NCI-H1092 treated with DMSO at 0.1 percent for 48 hours (cell line): ENCODE data around the gene DDX17.

Source experiments
- DNase-seq: peaks from one replicate; lab custom pipeline; 2025; lab: John Stamatoyannopoulos, UW

DDX17 gene

DNA sequence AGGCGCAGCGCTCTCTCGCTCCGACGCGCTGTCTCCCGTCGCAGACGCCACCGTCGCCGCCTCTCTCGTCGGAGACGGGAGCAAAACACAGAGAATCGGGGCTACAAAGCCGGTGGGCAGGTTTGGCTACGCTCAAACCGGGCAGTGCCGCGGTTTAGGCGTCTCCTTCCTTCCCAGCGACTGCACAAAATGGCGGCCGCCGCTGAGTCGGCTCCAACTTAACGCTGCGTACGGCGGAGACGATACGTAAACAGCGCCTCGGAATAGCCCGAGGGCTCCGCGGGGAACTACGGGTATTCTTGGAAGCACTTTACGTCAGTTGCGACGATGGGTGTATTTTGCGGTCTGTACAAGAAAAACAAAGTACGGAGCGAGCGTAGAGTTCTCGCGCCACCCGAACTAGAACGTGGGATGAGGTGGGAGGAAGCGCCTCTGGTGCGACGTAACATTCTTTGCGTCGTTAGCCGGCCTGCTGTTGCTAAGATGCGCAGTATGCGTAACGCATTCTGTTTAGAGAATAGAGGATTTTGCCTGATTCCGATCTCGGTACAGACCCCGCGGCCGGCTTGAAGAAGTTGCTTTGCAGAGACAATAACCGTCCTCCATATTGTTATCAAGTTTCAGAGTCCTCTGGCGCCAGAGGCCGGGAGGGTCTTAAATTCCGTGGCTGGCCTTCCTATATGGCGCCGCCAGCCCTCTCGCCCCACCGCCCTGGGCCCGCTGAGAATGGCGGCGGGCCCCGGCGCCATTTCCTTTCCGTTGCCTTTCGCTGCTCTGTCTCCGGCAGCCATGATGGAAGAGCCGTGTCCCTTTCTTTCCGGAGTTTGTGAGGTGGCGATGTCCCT, at the start of gene DDX17:
Gene DDX17, minus strand, starts transcription at position 194 of the 845 bp plus-strand sequence.
- peak; percentile 98 for DNase-seq

DNA sequence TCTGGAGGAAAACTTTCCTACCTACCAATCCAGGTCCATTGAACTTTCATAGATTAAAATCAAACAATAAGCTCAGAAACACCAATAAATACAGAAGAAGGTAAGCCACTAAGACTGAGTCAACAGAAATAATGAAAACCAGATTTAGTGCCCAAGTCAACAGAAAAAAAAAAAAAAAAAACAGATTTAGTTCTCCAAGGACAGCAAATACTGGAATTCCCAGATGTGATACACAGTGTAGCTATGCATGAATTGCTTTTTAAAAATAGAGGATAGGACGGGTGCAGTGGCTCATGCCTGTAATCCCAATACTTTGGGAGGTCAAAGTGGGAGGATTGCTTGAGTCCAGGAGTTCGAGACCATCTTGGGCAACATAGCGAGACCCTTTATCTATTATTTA, 48.2 kb upstream of the DDX17 start:
- no peak for DNase-seq

DNA sequence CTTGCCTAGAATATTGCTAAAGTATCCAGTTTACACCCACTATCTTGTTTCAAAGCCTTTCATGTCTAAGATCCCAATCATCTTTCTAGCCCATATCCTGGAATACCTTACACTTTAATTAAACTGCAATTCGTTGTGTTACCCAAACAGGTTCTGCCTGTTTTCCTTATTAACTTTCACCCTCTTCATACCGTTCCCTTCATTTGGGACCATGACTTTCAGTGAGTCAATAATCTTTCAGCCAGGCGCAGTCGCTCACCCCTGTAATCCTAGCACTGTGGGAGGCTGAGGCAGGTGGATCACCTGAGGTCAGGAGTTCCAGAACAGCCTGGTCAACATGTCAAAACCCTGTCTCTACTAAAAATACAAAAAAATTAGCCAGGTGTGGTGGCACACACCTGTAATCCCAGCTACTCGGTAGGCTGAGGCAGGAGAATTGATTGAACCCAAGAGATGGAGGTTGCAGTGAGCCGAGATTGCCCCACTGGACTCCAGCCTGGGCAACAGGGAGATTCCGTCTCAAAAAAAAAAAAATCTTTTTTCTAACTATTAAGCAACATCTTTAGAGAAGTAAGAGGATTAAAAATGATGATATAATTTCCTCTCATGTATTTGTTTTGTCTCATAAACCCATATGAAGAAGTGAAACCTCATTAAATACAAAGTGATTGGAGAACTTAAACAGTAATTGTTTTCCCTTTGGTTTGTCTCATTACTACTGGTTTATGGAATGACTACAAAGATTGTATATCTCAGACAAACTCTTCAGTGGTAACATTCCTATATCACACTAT, 43.2 kb upstream of the DDX17 start:
- DNase-seq: no peak

DNA sequence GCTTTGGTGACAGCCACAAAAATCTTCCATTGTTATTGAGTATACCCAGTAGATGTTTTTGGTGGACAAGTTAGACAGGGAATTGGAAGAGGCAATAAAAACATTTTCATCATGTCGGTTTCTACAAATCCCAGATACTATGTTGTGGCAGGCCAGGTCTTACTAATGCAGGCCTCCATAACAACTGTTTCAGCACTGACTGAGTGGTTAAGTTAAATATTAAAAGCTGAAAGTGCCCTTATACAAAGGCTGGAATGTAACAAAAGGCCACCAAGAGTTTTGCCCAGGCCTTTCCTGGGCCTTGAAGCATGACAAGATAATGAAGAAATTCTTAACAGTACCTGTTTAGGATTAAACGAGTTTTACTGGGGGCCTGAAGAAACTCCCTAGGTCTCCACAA, 34.6 kb upstream of the DDX17 start:
- no peak for DNase-seq

DNA sequence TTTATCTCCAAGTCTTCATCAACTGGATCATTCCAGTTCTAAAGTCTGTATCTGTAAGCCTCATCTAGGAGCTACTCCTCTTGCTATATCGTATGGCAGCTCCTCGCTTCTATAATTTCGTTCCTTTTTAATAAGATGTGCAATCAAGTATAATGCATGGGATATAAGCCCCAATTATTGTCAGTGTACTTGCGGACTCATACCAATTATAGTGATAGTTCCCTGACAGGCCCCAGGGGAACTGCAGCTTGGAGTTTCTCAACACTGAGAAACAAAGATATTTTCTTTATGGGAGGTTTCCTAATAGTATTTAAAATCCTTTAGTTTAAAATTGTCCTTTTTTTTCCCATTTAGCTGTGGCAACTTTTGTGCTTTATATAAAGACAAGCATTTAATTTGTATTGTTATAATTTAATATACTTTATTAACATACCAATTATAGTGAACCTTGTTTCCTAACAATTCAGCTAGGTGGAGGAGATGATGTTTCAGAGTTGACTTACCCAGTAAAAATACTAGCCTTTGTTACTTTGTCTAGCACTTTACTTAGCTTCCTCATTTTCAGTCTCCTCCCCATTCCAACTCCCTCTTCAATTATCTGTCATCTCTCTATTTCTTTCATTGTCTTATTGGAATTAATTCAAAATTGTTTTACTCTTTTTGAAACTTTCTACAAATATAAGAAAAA, 25.3 kb upstream of the DDX17 start:
- no peak for DNase-seq

DNA sequence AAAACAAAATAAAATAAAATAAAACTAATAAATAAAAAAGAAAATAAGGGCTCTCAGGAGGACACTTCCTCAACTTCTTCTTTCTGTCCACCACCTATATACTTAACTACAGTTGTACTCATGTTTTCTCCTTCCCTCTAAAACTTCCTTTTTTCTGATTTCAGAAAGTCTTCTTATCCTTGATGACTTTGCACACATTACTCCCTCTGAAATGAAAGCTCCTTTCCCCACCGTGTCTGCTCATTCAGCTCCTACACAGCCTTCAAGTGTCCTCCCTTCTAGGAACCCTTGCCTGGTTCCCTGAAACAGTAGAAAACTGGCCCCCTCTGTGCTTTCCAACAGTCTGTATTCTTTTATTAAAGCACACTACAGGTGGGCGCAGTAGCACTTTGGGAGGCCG, 18.3 kb upstream of the DDX17 start:
- no peak for DNase-seq

DNA sequence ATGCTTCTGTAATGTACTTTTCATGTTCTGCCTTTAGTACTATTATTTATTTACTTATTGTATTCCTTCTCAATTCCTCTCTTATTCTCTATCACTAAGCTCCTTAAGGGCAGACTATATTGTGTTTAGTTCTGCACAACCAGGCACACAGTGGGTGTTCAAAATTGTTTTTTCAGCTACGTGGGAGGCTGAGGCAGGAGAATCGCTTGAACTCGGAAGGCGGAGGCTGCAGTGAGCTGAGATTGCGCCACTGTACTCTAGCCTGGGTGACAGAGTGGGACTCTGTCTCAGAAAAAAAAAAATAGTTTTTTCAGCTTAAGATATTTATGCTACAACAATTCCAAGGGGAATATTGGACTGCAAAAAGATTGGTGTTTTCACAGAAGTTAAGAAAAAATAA, 17.4 kb upstream of the DDX17 start:
- no peak for DNase-seq

DNA sequence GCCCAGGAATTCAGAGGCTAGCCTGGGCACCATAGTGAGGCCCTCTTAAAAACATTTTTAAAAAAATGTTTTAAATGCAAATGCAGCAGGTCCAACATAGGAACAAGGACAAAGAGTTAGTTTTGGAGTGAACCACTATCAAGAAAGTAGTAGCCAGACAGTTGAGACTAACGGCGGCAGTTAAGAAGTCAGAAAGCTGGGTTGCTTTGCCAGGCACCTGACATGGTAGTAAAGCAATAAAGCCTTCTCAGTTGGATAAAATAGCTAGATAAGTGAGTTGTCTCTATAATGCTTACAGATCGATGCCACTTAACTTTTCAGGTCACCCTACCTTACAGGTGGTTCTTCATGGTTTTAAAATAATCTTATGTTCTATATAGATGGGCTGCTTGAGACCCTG, 16.9 kb upstream of the DDX17 start:
- no peak for DNase-seq

DNA sequence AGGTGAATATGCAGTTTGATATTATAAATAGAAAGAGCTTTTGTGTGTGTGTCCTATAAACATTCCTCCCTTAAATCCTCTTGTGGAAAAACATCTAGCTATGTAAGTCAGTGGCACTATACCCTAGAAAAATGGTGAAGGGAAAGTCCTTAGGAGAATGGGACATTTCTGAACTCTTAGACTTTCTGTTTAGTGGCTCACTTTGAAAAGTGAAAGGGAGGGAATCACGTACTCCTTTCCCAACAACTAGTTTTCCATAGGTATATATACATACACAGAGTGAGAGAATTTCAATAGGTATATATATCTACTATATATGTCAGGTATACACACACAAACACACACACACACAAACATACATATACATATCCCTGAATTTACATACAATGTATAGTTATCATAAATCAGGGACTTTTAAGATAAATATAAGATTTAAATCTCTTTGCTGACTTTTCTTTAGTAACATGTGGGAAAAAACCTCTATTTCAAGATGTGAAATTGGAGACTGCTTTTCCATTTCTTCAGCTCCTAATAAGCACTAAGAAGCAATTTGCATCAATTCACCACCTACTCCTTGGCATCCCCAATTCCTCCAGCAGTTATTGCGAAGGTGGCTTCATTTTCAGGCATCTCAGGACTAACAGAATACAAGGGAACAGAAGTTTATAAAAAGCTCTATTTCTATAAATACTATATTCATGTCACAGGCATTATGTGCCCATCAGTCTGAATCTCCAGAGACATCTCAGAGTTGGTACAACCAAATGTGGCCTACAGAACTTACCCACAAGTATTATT, 13.5 kb upstream of the DDX17 start:
- no peak for DNase-seq

DNA sequence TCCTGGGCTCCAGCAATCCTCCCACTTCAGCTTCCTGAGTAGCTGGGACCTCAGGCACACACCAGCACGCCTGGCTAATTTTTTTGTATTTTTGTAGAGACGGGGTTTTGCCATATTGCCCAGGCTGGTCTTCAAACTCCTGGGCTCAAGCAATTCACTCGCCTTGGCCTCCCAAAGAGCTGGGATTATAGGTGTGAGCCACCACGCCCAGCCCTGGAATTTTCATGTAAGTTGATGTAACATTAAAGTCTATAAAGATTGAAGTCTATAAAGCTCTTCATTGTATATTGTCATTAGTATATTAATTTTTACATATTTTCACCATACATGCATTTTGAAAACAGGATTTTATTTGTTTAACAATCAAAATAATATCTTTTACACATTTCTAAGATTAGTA, 12.5 kb upstream of the DDX17 start:
- DNase-seq: no peak

DNA sequence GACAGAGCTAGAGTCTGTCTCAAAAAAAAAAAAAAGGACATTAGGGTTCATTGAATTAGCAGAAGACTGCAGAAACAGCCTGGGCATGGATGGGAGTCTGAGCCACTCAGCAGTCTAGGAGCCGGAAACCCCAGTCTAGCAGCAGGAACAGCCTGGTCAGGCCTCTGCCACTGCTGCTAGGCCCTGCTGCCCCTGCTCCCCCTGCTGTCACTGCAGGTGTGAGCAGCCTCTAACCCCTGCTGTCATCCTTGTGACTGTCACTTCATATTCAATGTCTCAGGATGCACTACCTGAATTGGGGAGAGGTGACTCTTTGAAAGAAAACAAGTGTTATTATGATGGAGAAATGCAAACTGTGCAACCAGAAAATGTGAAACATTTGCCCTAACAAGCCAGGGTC, 7.0 kb upstream of the DDX17 start:
- no peak for DNase-seq

DNA sequence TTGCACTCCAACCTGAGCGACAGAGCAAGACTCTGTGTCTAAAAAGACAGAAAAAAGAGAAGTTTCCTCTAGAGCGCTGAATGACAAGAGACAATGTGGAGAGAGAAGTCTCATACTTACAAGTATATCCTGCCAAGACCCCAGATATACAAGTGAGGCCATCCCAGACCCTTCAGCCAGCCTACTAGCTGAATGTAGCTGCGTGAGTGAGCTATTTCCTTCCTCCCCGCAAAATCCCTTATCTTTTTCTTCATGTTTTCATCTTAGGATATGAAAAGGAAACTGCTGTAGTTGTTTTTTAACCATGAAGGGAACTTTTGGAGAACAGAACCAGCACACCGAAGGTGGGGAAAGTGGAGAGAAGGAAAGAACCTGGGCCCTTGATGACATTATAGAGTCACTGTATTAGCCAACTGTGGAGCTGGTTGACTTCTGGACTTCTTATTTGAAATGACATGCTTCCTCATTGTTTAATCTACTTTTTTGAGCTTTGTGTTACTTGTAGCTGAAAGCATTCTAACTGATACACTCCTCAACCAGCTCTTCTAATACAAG, 4.4 kb upstream of the DDX17 start:
- DNase-seq: no peak

DNA sequence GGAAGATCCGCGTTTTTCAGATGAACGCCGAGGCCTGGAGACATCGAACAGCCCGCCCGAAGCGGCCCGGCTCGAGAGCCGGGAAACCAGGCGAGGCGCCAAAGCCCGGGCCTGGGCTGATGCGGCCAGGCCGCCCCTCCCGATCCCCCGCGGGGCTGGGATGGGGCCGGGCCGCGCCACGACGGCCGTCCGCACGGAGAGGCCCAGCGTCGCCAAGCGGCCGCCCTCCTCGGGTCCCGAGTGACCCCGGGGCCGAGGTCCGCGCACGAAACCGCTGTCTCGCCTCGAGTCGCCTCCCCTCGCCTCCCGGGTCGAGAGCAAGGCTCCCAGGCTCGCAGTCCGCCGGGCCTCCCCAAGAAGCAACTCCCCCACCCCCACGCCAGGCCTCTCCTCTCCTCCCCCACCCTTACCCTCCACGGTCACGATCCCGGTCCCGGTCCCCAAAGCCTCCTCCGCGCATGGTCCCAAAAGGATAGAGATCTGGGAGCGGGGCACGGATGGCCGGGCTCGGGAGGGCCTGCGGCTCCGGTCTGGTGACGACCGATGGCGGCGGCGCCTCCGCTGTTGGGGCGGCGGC, 482 bp downstream of the DDX17 start:
- peak; percentile 61 for DNase-seq

DNA sequence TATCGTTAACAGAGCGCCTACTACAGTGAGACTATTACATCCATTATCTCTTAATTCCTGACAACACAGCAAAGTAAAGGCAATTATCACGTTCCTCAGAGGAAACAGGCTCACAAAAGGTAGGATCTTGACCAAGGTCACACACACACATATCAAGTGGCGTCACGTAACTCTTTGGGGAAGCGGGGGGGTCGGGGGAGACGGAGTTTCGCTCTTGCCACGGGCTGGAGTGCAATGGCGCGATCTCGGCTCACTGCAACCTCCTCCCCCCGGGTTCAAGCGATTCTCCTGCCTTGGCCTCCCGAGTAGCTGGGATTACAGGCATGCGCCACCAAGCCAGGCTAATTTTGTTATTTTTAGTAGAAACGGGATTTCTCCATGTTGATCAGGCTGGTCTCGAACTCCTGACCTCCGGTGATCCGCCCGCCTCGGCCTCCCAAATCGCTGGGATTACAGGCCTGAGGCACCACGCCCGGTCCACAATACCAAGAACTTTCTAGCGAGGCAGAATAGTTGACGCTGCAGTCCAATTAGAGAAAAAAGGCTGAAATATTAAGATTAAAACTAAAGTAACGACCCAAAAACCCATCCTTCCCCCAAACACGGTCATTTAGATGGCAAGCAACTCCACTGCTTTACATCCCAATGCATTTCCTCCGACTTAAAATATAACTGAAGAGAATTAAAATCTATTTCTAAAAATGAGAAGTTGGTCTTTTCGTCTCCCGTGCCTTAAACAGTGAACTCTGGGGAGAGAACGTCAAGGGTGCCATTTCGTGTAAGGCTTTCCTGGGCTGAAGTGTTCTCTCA, 1.2 kb downstream of the DDX17 start:
- peak; percentile 46 for DNase-seq

DNA sequence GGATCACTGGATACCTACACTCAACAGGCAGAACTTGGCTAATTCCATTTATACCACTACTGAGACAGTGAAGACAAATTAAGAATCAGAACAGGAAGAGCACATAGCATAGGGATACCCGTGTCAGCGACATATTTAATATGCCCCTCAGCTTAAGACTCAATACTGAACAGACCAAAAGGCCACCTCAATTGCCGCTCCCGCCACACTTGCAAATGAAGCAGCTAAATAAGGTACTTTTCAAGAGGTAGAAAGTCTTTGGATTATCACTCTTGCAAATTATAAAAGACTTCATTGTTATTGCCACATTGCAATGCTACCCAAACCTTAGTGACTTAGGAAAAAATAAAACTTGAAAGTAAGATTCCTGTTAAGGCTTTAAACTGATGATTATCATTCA, 3.1 kb downstream of the DDX17 start:
- DNase-seq: no peak

DNA sequence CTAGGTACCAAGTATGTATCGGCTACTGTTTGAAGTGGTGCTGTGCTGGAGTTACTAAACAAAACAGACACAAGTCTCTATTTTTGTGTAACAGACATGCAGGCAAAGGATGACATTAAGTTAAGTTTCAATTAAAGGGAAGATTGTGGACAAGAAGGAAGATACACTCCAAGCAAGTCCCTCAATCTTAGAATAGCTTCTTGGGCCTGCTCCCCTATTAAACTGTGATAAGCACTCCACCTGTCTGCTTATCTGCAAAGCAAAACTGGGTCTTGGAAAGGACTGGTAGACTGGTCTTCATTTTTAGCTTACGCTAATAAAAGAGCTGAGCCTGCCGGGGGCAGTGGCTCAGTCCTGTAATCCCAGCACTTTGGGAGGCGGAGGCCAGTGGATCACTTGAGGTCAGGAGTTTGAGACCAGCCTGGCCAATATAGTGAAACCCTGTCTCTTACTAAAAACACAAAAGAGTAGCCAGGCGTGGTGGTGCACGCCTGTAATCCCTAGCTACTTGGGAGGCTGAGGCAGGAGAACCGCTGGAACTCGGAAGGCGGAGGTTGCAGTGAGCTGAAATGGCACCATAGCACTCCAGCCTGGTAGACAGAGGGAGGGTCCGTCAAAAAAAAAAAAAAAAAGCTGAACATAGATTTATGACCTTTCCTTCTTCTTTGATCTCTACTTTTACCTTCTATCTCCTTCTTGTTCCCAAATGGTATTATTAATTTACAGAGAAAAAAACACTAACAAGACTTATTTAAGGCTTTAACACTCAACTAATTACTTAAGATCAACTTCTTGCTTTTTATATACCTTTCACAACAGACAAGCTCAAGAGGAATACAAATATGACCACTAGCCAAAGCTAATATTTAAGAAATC, 4.1 kb downstream of the DDX17 start:
- DNase-seq: no peak

DNA sequence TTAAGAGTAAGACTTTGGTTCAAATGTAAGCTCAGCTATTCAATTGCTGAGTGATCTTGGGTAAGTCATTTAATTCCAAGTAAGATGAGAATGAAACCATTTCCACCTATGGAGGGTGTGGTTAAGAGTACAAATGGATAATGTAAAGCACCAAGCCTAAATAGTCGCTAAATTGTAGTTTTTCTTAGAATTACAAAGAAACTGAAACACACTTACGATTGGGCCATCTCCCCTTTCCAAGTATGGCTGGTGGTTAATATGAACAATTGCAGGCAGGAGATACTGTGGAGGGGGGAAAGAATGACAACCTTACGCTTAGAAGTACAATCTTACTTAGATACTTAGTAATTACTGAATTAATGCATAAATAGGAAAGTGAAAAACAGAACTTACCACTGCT, 8.2 kb downstream of the DDX17 start:
- no peak for DNase-seq

DNA sequence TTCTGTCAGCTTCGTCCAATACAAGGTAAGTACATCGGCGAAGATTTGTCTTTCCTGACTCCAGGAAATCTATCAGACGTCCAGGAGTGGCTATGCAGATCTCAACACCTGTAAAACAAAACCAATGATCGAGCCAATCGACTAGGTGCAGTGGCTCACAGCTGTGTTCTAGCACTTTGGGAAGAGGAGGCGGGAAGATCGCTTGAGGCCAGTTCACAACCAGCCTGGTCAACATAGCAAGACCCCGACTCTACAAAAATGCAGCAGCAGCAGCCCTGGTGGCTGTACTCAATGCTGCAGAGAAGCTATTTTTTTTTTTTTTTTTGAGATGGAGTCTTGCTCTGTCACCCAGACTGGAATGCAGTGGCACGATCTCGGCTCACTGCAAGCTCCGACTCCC, 11.2 kb downstream of the DDX17 start:
- DNase-seq: no peak

DNA sequence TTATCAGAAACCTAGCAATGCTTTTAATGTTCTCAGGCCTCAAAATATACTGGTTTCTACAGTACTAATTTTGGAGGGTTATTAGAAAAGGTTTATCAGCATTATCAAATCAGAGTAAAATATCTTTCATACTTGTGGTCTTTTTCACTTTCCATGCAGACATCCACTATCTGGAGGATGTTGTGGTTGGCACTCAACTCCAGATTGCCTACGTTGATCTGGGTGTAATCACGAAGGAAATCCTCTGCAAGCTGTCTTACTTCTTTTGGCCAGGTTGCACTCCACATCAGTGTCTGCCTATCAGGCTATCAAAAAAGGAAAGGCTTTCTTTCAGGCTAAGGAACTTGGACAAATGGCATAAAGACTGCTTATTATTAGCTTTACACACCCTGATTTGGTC, 11.6 kb downstream of the DDX17 start:
- DNase-seq: no peak
